Lung (tissue), 12 donors: Measurements from ENCODE around the gene TSPYL4. TPM values are rescaled to one million over a fixed set of nuclear protein-coding genes. Genes with fewer than 3 reads are reported as not detected.

Experiments used
- ATAC-seq: fragments of 200-7000 bp; cut with Tn5 transposase; one replicate; pipeline ENCODE4 v1.9.1; 2020; ENCODE audit warnings: moderate number of reproducible peaks; ENCODE audit not compliant: insufficient read depth, low FRiP score
- DNase-seq, 3 donors: peaks; one replicate each; pipeline ENCODE4 v3.0.0-alpha.2; 2013 to 2017
- H3K27ac ChIP-seq, 2 donors: one replicate each; pipeline ENCODE4 v1.5.1; 2013; ENCODE audit warnings: mild to moderate bottlenecking in 2 of 2, moderate library complexity in 2 of 2, control low read depth in 1 of 2, inconsistent platforms in 1 of 2, low read depth in 1 of 2, low read length in 1 of 2
- H3K27me3 ChIP-seq, 3 donors: one replicate each; pipeline ENCODE4 v1.5.1; 2013; ENCODE audit warnings: low read length in 2 of 3; ENCODE audit not compliant: control insufficient read depth in 3 of 3, insufficient read depth in 3 of 3
- H3K36me3 ChIP-seq, 4 donors: one replicate each; pipeline ENCODE4 v1.5.1; 2013; ENCODE audit warnings: low read length in 4 of 4, mild to moderate bottlenecking in 1 of 4, moderate library complexity in 1 of 4; ENCODE audit not compliant: control insufficient read depth in 4 of 4, insufficient read depth in 4 of 4
- H3K4me1 ChIP-seq, 5 donors: one replicate each; pipeline ENCODE4 v1.5.1; 2013; ENCODE audit warnings: low read length in 5 of 5, mild to moderate bottlenecking in 2 of 5, moderate library complexity in 1 of 5; ENCODE audit not compliant: control insufficient read depth in 5 of 5, insufficient read depth in 5 of 5
- H3K4me3 ChIP-seq: one replicate; pipeline ENCODE4 v1.5.1; 2013; ENCODE audit warnings: mild to moderate bottlenecking, control low read depth, moderate library complexity
- H3K9ac ChIP-seq, 2 donors: one replicate each; pipeline ENCODE4 v1.5.1; 2013; ENCODE audit warnings: low read length in 2 of 2, control low read depth in 1 of 2; ENCODE audit not compliant: insufficient read depth in 1 of 2
- H3K9me3 ChIP-seq, 4 donors: one replicate each; pipeline ENCODE4 v1.5.1; 2013; ENCODE audit warnings: low read length in 3 of 4, mild to moderate bottlenecking in 1 of 4, moderate library complexity in 1 of 4; ENCODE audit not compliant: control insufficient read depth in 4 of 4, insufficient read depth in 3 of 4
- CTCF ChIP-seq: IDR thresholded peaks from 2 replicates; pipeline ENCODE4 v1.5.1; 2012; ENCODE audit warnings: mild to moderate bottlenecking; ENCODE audit errors: control extremely low read depth, extremely low read depth
- WGBS, 2 donors: extraction: QIAGEN DNeasy Blood & Tissue Kit; methylation state at CpG; one replicate each; pipeline ENCODE4 v1.1.7; 2013; 5-methylcytosine and 5-hydroxymethylcytosine counted together
- polyA plus RNA-seq, 2 donors: library from polyadenylated mRNA; stranded (reverse); fragments of 200-250 nt; gene quantifications; one replicate each; pipeline ENCODE4 v1.2.1, GENCODE V29; 2013
- total RNA-seq, 2 donors: library from RNA; depleted of rRNA in 1 of 2; stranded (reverse); fragments of >200 nt in 1 of 2; gene quantifications; one replicate each; pipeline ENCODE4 v1.2.1, GENCODE V29; 2014 to 2021
- donor health status: control.
- donor health status: control.
- donor health status: Bipolar disorder and iron deficiency.
- donor health status: healthy.
- donor health status: DM: yes; HTN: yes; CAD: no.

The TSPYL4 gene
- total and polyA plus RNA-seq, 4 donors = 7.3 to 30.0 (median 11.9) TPM

- no peak for TF ChIP-seq CTCF
- H3K9ac ChIP-seq = peak overlapping the region; percentile 87 to 100
- peaks cover 3 to 25% (median 7%) of the 10 kb centered on the region in 4 donors for H3K36me3 ChIP-seq
- no peaks in the 10 kb centered on the region for H3K9me3 ChIP-seq
- peak overlapping the region; percentile 96 to 100 for H3K27ac ChIP-seq
- 9 to 22% methylated on average over 12 of the region's 12 CpGs for WGBS, 2 donors
- DNase-seq = peak; percentile 75 to 87 (median 85)
- H3K27me3 ChIP-seq = no peaks in the 10 kb centered on the region
- ATAC-seq = peak; percentile 8
- H3K4me1 ChIP-seq = peaks cover 5 to 40% (median 16%) of the 10 kb centered on the region in 5 donors
- H3K4me3 ChIP-seq = peak overlapping the region; percentile 96
Measured at GRCh38 chr6:116278854-116279231, 25.0 kb upstream of the TSPYL4 start.

- H3K9ac ChIP-seq = peak overlapping the region; percentile 87 to 100
- peaks cover 5 to 40% (median 16%) of the 10 kb centered on the region in 5 donors for H3K4me1 ChIP-seq
Measured at GRCh38 chr6:116278481-116278829, 24.6 kb upstream of the TSPYL4 start.

GRCh38 chr6:116277124-116277523 lies 23.2 kb upstream of the TSPYL4 start:
- Histone ChIP-seq H3K4me1 (peaks cover 5 to 40% (median 16%) of the 10 kb centered on the region in 5 donors), H3K9me3 (no peaks in the 10 kb centered on the region), H3K9ac (peak overlapping the region; percentile 59 to 63), H3K27ac (no peak overlapping the region), H3K4me3 (peak overlapping the region; percentile 41), H3K27me3 (no peaks in the 10 kb centered on the region), H3K36me3 (peaks cover 3 to 29% (median 14%) of the 10 kb centered on the region in 4 donors)
- 22 to 35% methylated on average over 3 of the region's 3 CpGs for WGBS, 2 donors
- no peak for TF ChIP-seq CTCF
- peak in 1 of 3 donors; percentile 35 for DNase-seq
- no peak for ATAC-seq

More at GRCh38 chr6:116278481-116278829, 24.6 kb upstream of the TSPYL4 start:
- H3K27me3 ChIP-seq = no peaks in the 10 kb centered on the region
- H3K4me3 ChIP-seq = peak overlapping the region; percentile 96
- ATAC-seq = no peak
- peaks cover 3 to 27% (median 8%) of the 10 kb centered on the region in 4 donors for H3K36me3 ChIP-seq
- DNase-seq = no peak
- H3K9me3 ChIP-seq = no peaks in the 10 kb centered on the region
- peak overlapping the region; percentile 96 to 100 for H3K27ac ChIP-seq
- 65 to 77% methylated on average over 11 of the region's 11 CpGs for WGBS, 2 donors
- no peak for TF ChIP-seq CTCF

GRCh38 chr6:116271149-116271708 lies 17.4 kb upstream of the TSPYL4 start:
- 77 to 82% methylated on average over 2 of the region's 2 CpGs for WGBS, 2 donors
- H3K27ac ChIP-seq = no peak overlapping the region
- H3K36me3 ChIP-seq = peaks cover 3 to 17% (median 8%) of the 10 kb centered on the region in 4 donors
- H3K4me3 ChIP-seq = no peak overlapping the region
- DNase-seq (no peak), ATAC-seq (no peak)
- TF ChIP-seq CTCF = no peak
- no peak overlapping the region for H3K9ac ChIP-seq
- peaks cover 0 to 12% (median 5%) of the 10 kb centered on the region in 5 donors for H3K4me1 ChIP-seq
- no peaks in the 10 kb centered on the region for H3K9me3 ChIP-seq
- no peaks in the 10 kb centered on the region for H3K27me3 ChIP-seq
